CD4-positive, alpha-beta memory T cell (primary cell): ENCODE measurements around the gene LYSET. TPM values are rescaled to one million over a fixed set of nuclear protein-coding genes. Genes with fewer than 3 reads are reported as not detected.
"Not testable (repeated sequence)": the region's sequence is repeated elsewhere in the genome, so short reads cannot be mapped to it uniquely, and the experiment has no call there.

Experiments used
- CTCF ChIA-PET: fragments of 350-600 bp; sonication (Branson Sonifier 250); formaldehyde crosslinking; loops from one replicate; lab custom pipeline; 2021; ENCODE audit warnings: inconsistent platforms; ENCODE audit not compliant: partially characterized antibody; lab: Charles Lee
- POLR2A ChIA-PET: fragments of 350-600 bp; sonication (Branson Sonifier 250); formaldehyde crosslinking; loops from one replicate; lab custom pipeline; 2021; ENCODE audit not compliant: partially characterized antibody; lab: Charles Lee
- DNase-seq, 5 donors: peaks; one replicate each; pipeline versions ENCODE4 v3.0.0 to v3.0.0-alpha.2; 2020 to 2022; ENCODE audit warnings: mixed read lengths in 1 of 5
- H3K27ac ChIP-seq: one replicate; pipeline ENCODE4 v1.7.0; 2013; ENCODE audit warnings: low read depth, low read length
- H3K27me3 ChIP-seq: 2 replicates; pipeline ENCODE4 v1.7.0; 2013; ENCODE audit warnings: mild to moderate bottlenecking, low read length, moderate library complexity; ENCODE audit not compliant: insufficient read depth
- H3K36me3 ChIP-seq: 2 replicates; pipeline ENCODE4 v1.7.0; 2013; ENCODE audit warnings: mild to moderate bottlenecking, low read length, moderate library complexity; ENCODE audit not compliant: insufficient read depth
- H3K4me1 ChIP-seq: 2 replicates; pipeline ENCODE4 v1.7.0; 2013; ENCODE audit warnings: mild to moderate bottlenecking, low read length, moderate library complexity; ENCODE audit not compliant: insufficient read depth
- H3K4me3 ChIP-seq, 2 donors: one replicate each; pipeline ENCODE4 v1.7.0; 2013; ENCODE audit warnings: low read length in 2 of 2, mild to moderate bottlenecking in 1 of 2
- H3K9me3 ChIP-seq, 2 donors: one replicate each; pipeline ENCODE4 v1.7.0; 2013; ENCODE audit warnings: low read length in 2 of 2, control low read depth in 1 of 2; ENCODE audit not compliant: control insufficient read depth in 1 of 2
- H3K27ac Mint-ChIP-seq, 7 donors: one replicate each; pipeline ENCODE4 v1.8.0; 2020 to 2021; ENCODE audit warnings: mixed read lengths in 7 of 7, mild to moderate bottlenecking in 6 of 7, inconsistent platforms in 3 of 7, moderate library complexity in 3 of 7
- H3K27me3 Mint-ChIP-seq, 2 donors: one replicate each; pipeline ENCODE4 v1.8.0; 2020 to 2021; ENCODE audit warnings: mixed read lengths in 2 of 2
- H3K36me3 Mint-ChIP-seq, 2 donors: one replicate each; pipeline ENCODE4 v1.8.0; 2020 to 2021; ENCODE audit warnings: mixed read lengths in 2 of 2, inconsistent platforms in 1 of 2, mild to moderate bottlenecking in 1 of 2
- H3K4me1 Mint-ChIP-seq, 4 donors: one replicate each; pipeline ENCODE4 v1.8.0; 2020 to 2021; ENCODE audit warnings: mixed read lengths in 4 of 4, mild to moderate bottlenecking in 1 of 4
- H3K4me3 Mint-ChIP-seq, 8 donors: one replicate each; pipeline ENCODE4 v1.8.0; 2020 to 2021; ENCODE audit warnings: mixed read lengths in 8 of 8, mild to moderate bottlenecking in 7 of 8, moderate library complexity in 6 of 8, inconsistent platforms in 3 of 8
- H3K9me3 Mint-ChIP-seq, 8 donors: one replicate each; pipeline ENCODE4 v1.8.0; 2020 to 2021; ENCODE audit warnings: mixed read lengths in 8 of 8, mild to moderate bottlenecking in 5 of 8, inconsistent platforms in 3 of 8, moderate library complexity in 1 of 8
- intact Hi-C: fragments of 100-400 bp; cut with micrococcal nuclease; formaldehyde crosslinking; loops from one replicate; pipeline ENCODE4 v1.15.1; 2023
- polyA plus RNA-seq, 2 donors: library from polyadenylated mRNA; unstranded; fragments of 300-500 nt; fragmentation: Illumina TruSeq; gene quantifications; one replicate each; pipeline ENCODE4 v1.2.3, GENCODE V29; 2021
- total RNA-seq, 2 experiments: library from RNA; stranded (reverse); gene quantifications; one replicate each; pipeline ENCODE4 v1.2.3, GENCODE V29; 2021

LYSET gene
- total and polyA plus RNA-seq, 4 experiments from 2014 or later: 20.2 to 44.5 (median 30.7) TPM

- H3K27ac Mint-ChIP-seq, POLR2A ChIA-PET, H3K9me3 Mint-ChIP-seq, H3K36me3 Mint-ChIP-seq, DNase-seq, H3K4me1 ChIP-seq, H3K4me3 Mint-ChIP-seq, intact Hi-C loops, H3K27me3 ChIP-seq, H3K27ac ChIP-seq, H3K36me3 ChIP-seq, H3K27me3 Mint-ChIP-seq, H3K4me3 ChIP-seq, H3K4me1 Mint-ChIP-seq, H3K9me3 ChIP-seq: not testable (repeated sequence)
- CTCF ChIA-PET: interaction anchor here (1.3 kb wide), 1 partner anchor 19 kb away, joined by 4 read pairs; no protein-coding TSS in a partner anchor
Observed at GRCh38 chr14:93159625-93160352, 25.3 kb upstream of the LYSET start.

- H3K9me3 ChIP-seq: no peaks in the 10 kb centered on the region
- no peak overlapping the region for H3K27ac ChIP-seq
- no peaks in the 10 kb centered on the region for H3K27me3 ChIP-seq
- DNase-seq: no peak
- peak overlapping the region in 2 of 7 donors; percentile 5 to 57 for H3K27ac Mint-ChIP-seq
- no peaks in the 10 kb centered on the region for H3K36me3 ChIP-seq
- H3K4me3 Mint-ChIP-seq: no peak overlapping the region
- no peaks in the 10 kb centered on the region for H3K4me1 Mint-ChIP-seq
- H3K27me3 Mint-ChIP-seq: no peaks in the 10 kb centered on the region
- intact Hi-C loops: no loop called here
- ChIA-PET CTCF (interaction anchor here (0.7 to 1.4 kb wide), 3 partner anchors 19 to 47 kb away, joined by 3 to 4 read pairs (median 4); no protein-coding TSS in a partner anchor), POLR2A (no interaction called here)
- H3K4me3 ChIP-seq: no peak overlapping the region
- no peaks in the 10 kb centered on the region for H3K4me1 ChIP-seq
- no peaks in the 10 kb centered on the region for H3K36me3 Mint-ChIP-seq
- H3K9me3 Mint-ChIP-seq: no peaks in the 10 kb centered on the region
Observed at GRCh38 chr14:93160353-93160801, 24.7 kb upstream of the LYSET start.

- Histone ChIP-seq H3K9me3 (no peaks in the 10 kb centered on the region), H3K4me1 (no peaks in the 10 kb centered on the region), H3K36me3 (no peaks in the 10 kb centered on the region), H3K27ac (no peak overlapping the region), H3K27me3 (no peaks in the 10 kb centered on the region), H3K4me3 (no peak overlapping the region)
- intact Hi-C loops: no loop called here
- no peaks in the 10 kb centered on the region for H3K4me1 Mint-ChIP-seq
- ChIA-PET CTCF (interaction anchor here (1.3 to 1.4 kb wide), 2 partner anchors 18 to 48 kb away, joined by 4 read pairs; no protein-coding TSS in a partner anchor), POLR2A (no interaction called here)
- no peaks in the 10 kb centered on the region for H3K27me3 Mint-ChIP-seq
- H3K9me3 Mint-ChIP-seq: no peaks in the 10 kb centered on the region
- no peak for DNase-seq
- no peak overlapping the region for H3K27ac Mint-ChIP-seq
- no peaks in the 10 kb centered on the region for H3K36me3 Mint-ChIP-seq
- H3K4me3 Mint-ChIP-seq: no peak overlapping the region
Observed at GRCh38 chr14:93161411-93161940, 23.6 kb upstream of the LYSET start.

GRCh38 chr14:93163564-93163963, 21.6 kb upstream of the LYSET start:
- H3K36me3 Mint-ChIP-seq: no peaks in the 10 kb centered on the region
- no peaks in the 10 kb centered on the region for H3K4me1 Mint-ChIP-seq
- H3K27ac Mint-ChIP-seq: no peak overlapping the region
- no peak for DNase-seq
- CTCF ChIA-PET: no interaction called here
- H3K4me1 ChIP-seq: no peaks in the 10 kb centered on the region
- no peaks in the 10 kb centered on the region for H3K36me3 ChIP-seq
- H3K27ac ChIP-seq: no peak overlapping the region
- H3K4me3 ChIP-seq: no peak overlapping the region
- no peaks in the 10 kb centered on the region for H3K9me3 ChIP-seq
- H3K27me3 Mint-ChIP-seq: no peaks in the 10 kb centered on the region
- POLR2A ChIA-PET: no interaction called here
- no peaks in the 10 kb centered on the region for H3K9me3 Mint-ChIP-seq
- H3K27me3 ChIP-seq: no peaks in the 10 kb centered on the region
- no peak overlapping the region for H3K4me3 Mint-ChIP-seq
- intact Hi-C loops: no loop called here

- H3K27me3 Mint-ChIP-seq, H3K9me3 Mint-ChIP-seq, H3K4me1 ChIP-seq, H3K27me3 ChIP-seq, intact Hi-C loops, H3K4me3 ChIP-seq, H3K9me3 ChIP-seq, H3K36me3 Mint-ChIP-seq, POLR2A ChIA-PET, DNase-seq, H3K27ac ChIP-seq, H3K36me3 ChIP-seq, H3K4me3 Mint-ChIP-seq, H3K4me1 Mint-ChIP-seq: not testable (repeated sequence)
- peak overlapping the region in 1 of 7 donors; percentile 66 for H3K27ac Mint-ChIP-seq
- CTCF ChIA-PET: interaction anchor here (1.3 kb wide), 2 partner anchors 12 to 14 kb away, joined by 4 to 5 read pairs; no protein-coding TSS in a partner anchor
Observed at GRCh38 chr14:93165271-93166265, 19.5 kb upstream of the LYSET start.

GRCh38 chr14:93168610-93169009, 16.5 kb upstream of the LYSET start:
- H3K36me3 Mint-ChIP-seq, H3K9me3 Mint-ChIP-seq, H3K4me1 ChIP-seq, H3K27ac ChIP-seq, H3K4me1 Mint-ChIP-seq, H3K36me3 ChIP-seq, DNase-seq, intact Hi-C loops, H3K27me3 ChIP-seq, H3K27ac Mint-ChIP-seq, H3K9me3 ChIP-seq, H3K4me3 Mint-ChIP-seq, H3K27me3 Mint-ChIP-seq, H3K4me3 ChIP-seq: not testable (repeated sequence)
- CTCF ChIA-PET: interaction anchor here (1.2 to 3.9 kb wide), 3 partner anchors 10 to 55 kb away, joined by 5 to 14 read pairs (median 11); partner anchors contain the start of genes LYSET and MOAP1
- POLR2A ChIA-PET: interaction anchor here (0.7 kb wide), 1 partner anchor 15 kb away, joined by 3 read pairs; no protein-coding TSS in a partner anchor

- H3K27me3 Mint-ChIP-seq, H3K36me3 ChIP-seq, DNase-seq, H3K9me3 ChIP-seq, H3K27ac ChIP-seq, intact Hi-C loops, H3K4me1 ChIP-seq, H3K36me3 Mint-ChIP-seq, H3K4me3 ChIP-seq, POLR2A ChIA-PET, H3K9me3 Mint-ChIP-seq, H3K27ac Mint-ChIP-seq, H3K4me1 Mint-ChIP-seq, H3K4me3 Mint-ChIP-seq, H3K27me3 ChIP-seq: not testable (repeated sequence)
- CTCF ChIA-PET: interaction anchor here (1.2 to 3.9 kb wide), 3 partner anchors 9 to 56 kb away, joined by 5 to 14 read pairs (median 11); partner anchors contain the start of genes LYSET and MOAP1
Observed at GRCh38 chr14:93169619-93170018, 15.5 kb upstream of the LYSET start.
